SH-SY5Y (cell line): ENCODE measurements around the gene USP20.

Source experiments
- GATA2 ChIP-seq: IDR thresholded peaks from 2 replicates; pipeline ENCODE4 v1.6.1; 2011; ENCODE audit warnings: mild to moderate bottlenecking, low read depth, low read length
- GATA3 ChIP-seq: IDR thresholded peaks from 2 replicates; pipeline ENCODE4 v1.6.1; 2011; ENCODE audit warnings: low read depth, mild to moderate bottlenecking, low read length, moderate library complexity

DNA sequence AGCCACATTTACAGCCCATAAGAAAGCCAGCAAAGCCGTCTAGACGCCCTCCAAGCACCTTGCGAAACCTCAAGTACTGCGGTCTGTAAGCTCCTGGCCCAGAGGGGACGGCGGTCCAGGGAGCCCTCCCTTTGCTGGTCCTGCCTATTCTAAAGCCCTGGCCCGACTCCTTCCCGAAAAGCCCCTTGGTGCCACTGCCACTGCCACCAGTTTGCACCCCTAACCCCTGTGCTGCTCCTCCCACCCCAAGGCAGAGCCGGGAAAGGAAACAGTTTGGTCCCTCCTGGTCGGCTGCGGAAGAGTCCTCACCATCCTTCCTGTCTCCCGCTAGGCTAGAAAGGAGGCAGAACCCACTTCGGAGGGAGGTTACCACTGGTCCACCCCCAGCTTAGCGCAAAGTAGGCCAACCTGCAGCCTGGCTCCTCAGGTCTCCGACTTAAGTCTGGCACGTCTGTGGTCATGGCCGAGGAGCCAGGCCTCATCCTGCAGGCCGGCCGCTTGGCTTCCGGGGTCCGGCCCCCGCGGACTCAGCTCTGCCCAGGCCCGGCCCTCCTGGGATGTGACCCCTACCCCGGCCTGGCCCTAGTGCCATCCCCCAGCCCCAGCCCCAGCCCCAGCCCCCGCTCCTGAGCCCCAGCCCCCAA, 12.2 kb upstream of the USP20 start:
- TF ChIP-seq GATA2 (no peak), GATA3 (no peak)
